ENCODE measurements around the gene COL5A1.

Gene COL5A1

GRCh38 chr9:134607971-134608370 is 33.6 kb upstream of the COL5A1 start:
- DNase-seq (ENCODE audit: low spot score) = no peak

GRCh38 chr9:134611046-134611445 is 30.6 kb upstream of the COL5A1 start:
- DNase-seq (ENCODE audit: low spot score) = no peak

- DNase-seq (ENCODE audit: low spot score) = no peak
Observed at GRCh38 chr9:134612309-134612708, 29.3 kb upstream of the COL5A1 start.

- DNase-seq (ENCODE audit: low spot score) = no peak
Observed at GRCh38 chr9:134612715-134613114, 28.9 kb upstream of the COL5A1 start.

- DNase-seq (ENCODE audit: low spot score) = no peak
Observed at GRCh38 chr9:134614256-134614655, 27.3 kb upstream of the COL5A1 start.

- DNase-seq (ENCODE audit: low spot score) = no peak
Observed at GRCh38 chr9:134616341-134616740, 25.3 kb upstream of the COL5A1 start.

- no peak for DNase-seq (ENCODE audit: low spot score)
Observed at GRCh38 chr9:134617246-134617645, 24.4 kb upstream of the COL5A1 start.

- no peak for DNase-seq (ENCODE audit: low spot score)
Observed at GRCh38 chr9:134617836-134618162, 23.8 kb upstream of the COL5A1 start.

- no peak for DNase-seq (ENCODE audit: low spot score)
Observed at GRCh38 chr9:134618163-134618832, 23.3 kb upstream of the COL5A1 start.

GRCh38 chr9:134618833-134619447 is 22.7 kb upstream of the COL5A1 start:
- DNase-seq (ENCODE audit: low spot score) = no peak

GRCh38 chr9:134619448-134619982 is 22.1 kb upstream of the COL5A1 start:
- no peak for DNase-seq (ENCODE audit: low spot score)

- DNase-seq (ENCODE audit: low spot score) = no peak
Observed at GRCh38 chr9:134619983-134620661, 21.5 kb upstream of the COL5A1 start.

- DNase-seq (ENCODE audit: low spot score) = no peak
Observed at GRCh38 chr9:134620751-134621557, 20.6 kb upstream of the COL5A1 start.

GRCh38 chr9:134621558-134622110 is 20.0 kb upstream of the COL5A1 start:
- no peak for DNase-seq (ENCODE audit: low spot score)

- no peak for DNase-seq (ENCODE audit: low spot score)
Observed at GRCh38 chr9:134622896-134623257, 18.7 kb upstream of the COL5A1 start.

- no peak for DNase-seq (ENCODE audit: low spot score)
Observed at GRCh38 chr9:134623258-134624066, 18.1 kb upstream of the COL5A1 start.

- DNase-seq (ENCODE audit: low spot score) = no peak
Observed at GRCh38 chr9:134624137-134624591, 17.4 kb upstream of the COL5A1 start.

- peak; percentile 90 for DNase-seq (ENCODE audit: low spot score)
Observed at GRCh38 chr9:134624621-134625181, 16.9 kb upstream of the COL5A1 start.

GRCh38 chr9:134625361-134626068 is 16.1 kb upstream of the COL5A1 start:
- no peak for DNase-seq (ENCODE audit: low spot score)

- no peak for DNase-seq (ENCODE audit: low spot score)
Observed at GRCh38 chr9:134626069-134626423, 15.6 kb upstream of the COL5A1 start.

All from AG08396 (cell line).